GM23338 (cell line): Measurements from ENCODE around the gene TBC1D19. TPM values are rescaled to one million over a fixed set of nuclear protein-coding genes. Genes with fewer than 3 reads are reported as not detected.

Experiments
- polyA plus RNA-seq: library from polyadenylated mRNA; unstranded; fragments of >200 nt; fragmentation: Nextera tagmentation; extraction: Ambion mirVana; gene quantifications from 2 replicates; pipeline ENCODE4 v1.2.1, GENCODE V29; 2016
- small RNA-seq: library from RNA; depleted of rRNA; stranded (forward); fragments of <200 nt; gene quantifications from one replicate; pipeline ENCODE3, GENCODE V24; 2014; ENCODE audit warnings: low replicate concordance
- total RNA-seq: library from RNA; depleted of rRNA; stranded (reverse); fragments of >200 nt; shearing (Covaris generic); gene quantifications from 2 replicates; pipeline ENCODE4 v1.2.3, GENCODE V29; 2014; rRNA removed

The TBC1D19 gene
- total and polyA plus RNA-seq, 2 experiments from 2014 or later, result 1.9 to 4.3 TPM

Small RNA genes lying within 50 kb of the gene (small RNA-seq; reads per million reads assigned to genes)
- gene RF00284, result 0.95 reads per million, percentile 59 among the genes with 10 or more reads in this experiment

Other genes starting within 250 kb of the TBC1D19 start
- not detected in 2 replicates for gene CCKAR, start 93.6 kb upstream of the TBC1D19 start, total RNA-seq
- not detected in 2 replicates for gene CCKAR, start 93.6 kb upstream of the TBC1D19 start, polyA plus RNA-seq